Hematopoietic multipotent progenitor cell treated with erythropoietin and hydrocortisone succinate and interleukin-3 and kit ligand, for 17 days (in vitro differentiated cells): ENCODE measurements around the gene COX18.

Source experiments
- DNase-seq: peaks from one replicate; pipeline ENCODE4 v3.0.0-alpha.2; 2015; ENCODE audit warnings: low spot score

COX18 gene

GRCh38 chr4:73069338-73070073, at the start of gene COX18:
Gene COX18, minus strand, starts transcription at chr4:73069716. Its CDS starts 67 bp downstream, at chr4:73069649.
- peak; percentile 99 for DNase-seq

- DNase-seq, result no peak
These were observed 40.0 kb upstream of the COX18 start for GRCh38 chr4:73109493-73109892.

- peak; percentile 13 for DNase-seq
These were observed 35.2 kb upstream of the COX18 start for GRCh38 chr4:73104695-73105094.

- peak; percentile 34 for DNase-seq
These were observed 34.4 kb upstream of the COX18 start for GRCh38 chr4:73103799-73104503.

- DNase-seq, result no peak
These were observed 29.6 kb upstream of the COX18 start for GRCh38 chr4:73099143-73099542.

GRCh38 chr4:73098713-73099112, 29.2 kb upstream of the COX18 start:
- no peak for DNase-seq

GRCh38 chr4:73098016-73098415, 28.5 kb upstream of the COX18 start:
- DNase-seq, result no peak

GRCh38 chr4:73092868-73093267, 23.4 kb upstream of the COX18 start:
- DNase-seq, result no peak

- no peak for DNase-seq
These were observed 21.2 kb upstream of the COX18 start for GRCh38 chr4:73090738-73091137.

- no peak for DNase-seq
These were observed 18.4 kb upstream of the COX18 start for GRCh38 chr4:73087871-73088270.

GRCh38 chr4:73086095-73086868, 16.8 kb upstream of the COX18 start:
- DNase-seq, result no peak

GRCh38 chr4:73080789-73081188, 11.3 kb upstream of the COX18 start:
- DNase-seq, result no peak

GRCh38 chr4:73075832-73076231, 6.3 kb upstream of the COX18 start:
- DNase-seq, result no peak

- DNase-seq, result no peak
These were observed 516 bp upstream of the COX18 start for GRCh38 chr4:73070074-73070390.

GRCh38 chr4:73068491-73069337, 802 bp downstream of the COX18 start:
- DNase-seq, result peak; percentile 57

GRCh38 chr4:73067971-73068394, 1.5 kb downstream of the COX18 start:
- DNase-seq, result no peak

GRCh38 chr4:73066928-73067327, 2.6 kb downstream of the COX18 start:
- DNase-seq, result no peak

- DNase-seq, result no peak
These were observed 3.1 kb downstream of the COX18 start for GRCh38 chr4:73066445-73066844.

GRCh38 chr4:73064536-73064935, 5.0 kb downstream of the COX18 start:
- no peak for DNase-seq

- DNase-seq, result no peak
These were observed 14.1 kb downstream of the COX18 start for GRCh38 chr4:73055241-73055897.

GRCh38 chr4:73053974-73054480, 15.5 kb downstream of the COX18 start:
- no peak for DNase-seq
